CD4-positive, alpha-beta T cell treated with Interleukin-15 for 1 hour (primary cell): ENCODE data around the gene ZBTB21.

Source experiments
- DNase-seq: peaks from one replicate; pipeline ENCODE4 v3.0.0-alpha.2; 2020

Gene ZBTB21

DNA sequence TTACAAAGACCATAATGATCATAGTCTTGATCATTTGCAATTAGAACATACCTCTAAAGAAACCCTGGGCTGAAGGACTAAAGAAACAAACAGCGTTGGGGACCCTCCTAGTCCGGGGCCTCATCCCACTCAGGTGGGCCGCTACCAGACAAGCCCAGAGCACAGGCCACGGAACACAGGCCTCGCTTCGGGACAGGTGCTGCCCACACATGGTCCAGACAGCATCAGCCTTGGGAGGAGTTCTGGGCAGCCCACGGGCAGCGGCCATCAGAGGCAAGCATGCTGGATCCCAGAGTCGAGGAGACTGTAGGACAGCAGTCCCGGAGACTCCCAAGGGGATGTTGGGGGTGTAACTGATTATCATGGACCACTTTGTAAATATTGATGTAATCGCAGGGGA lies 61.3 kb downstream of the ZBTB21 start:
- DNase-seq: no peak

DNA sequence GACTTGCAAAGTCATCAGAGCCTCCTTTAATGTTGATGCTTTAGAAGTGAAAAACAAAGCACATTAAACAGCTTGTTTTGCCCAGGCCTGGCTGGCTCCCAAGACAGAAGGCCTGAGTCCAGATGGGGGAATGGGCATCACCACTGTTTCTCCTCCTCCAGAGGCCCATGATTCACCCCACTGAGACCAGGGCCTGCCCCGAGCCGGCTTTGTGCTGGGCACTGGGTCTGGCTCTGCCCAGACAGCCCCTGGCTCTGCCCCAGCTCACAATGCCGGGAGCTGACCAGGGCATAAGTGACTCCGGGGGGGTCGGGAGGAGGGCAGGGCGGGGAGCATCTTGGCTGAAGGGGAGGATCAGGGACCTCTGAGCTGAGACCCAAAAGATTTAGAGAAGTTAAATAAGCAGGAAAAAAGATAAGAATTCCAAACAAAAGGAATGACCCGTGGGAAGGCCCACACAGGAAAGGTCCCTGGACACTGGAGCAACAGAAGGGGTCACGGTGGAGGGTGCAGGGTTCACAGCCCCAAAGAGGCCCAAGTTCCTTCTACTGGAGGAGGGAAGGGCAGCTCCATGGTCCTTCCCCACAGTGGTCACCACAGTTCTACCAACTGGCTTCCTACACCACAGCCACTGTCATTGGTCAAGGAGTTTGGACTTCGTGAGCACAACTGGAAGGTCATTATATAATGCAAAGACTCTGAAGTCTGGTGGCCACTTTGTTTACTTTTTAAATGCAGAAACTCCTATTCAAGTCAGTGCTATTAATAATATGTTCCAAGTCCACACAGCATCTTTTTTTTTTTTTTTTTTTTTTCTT lies 61.9 kb downstream of the ZBTB21 start:
- no peak for DNase-seq

- no peak for DNase-seq
Observed at GRCh38 chr21:41945982-41946381, 64.2 kb downstream of the ZBTB21 start.

GRCh38 chr21:41943851-41944250 lies 66.3 kb downstream of the ZBTB21 start:
- DNase-seq: no peak

DNA sequence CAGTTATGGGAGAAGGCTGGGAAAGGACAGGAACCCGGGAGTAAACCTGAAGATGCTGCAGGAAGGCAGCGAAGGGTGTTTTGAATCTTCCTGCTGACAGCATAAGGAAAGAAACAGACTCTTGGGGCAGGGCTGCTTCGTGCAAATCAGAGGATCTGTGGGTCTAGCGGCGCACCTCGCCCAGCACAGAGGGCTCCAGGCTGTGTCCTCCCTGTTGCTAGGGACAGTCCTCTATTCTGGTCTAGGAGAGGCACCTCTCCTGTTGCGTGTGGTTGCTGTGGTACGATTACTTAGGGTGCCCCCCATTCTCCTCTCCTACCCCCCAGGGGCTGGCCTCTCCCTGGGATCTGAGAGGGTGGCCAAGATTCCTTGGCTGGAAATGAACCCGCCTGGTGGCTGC lies 67.7 kb downstream of the ZBTB21 start:
- no peak for DNase-seq

DNA sequence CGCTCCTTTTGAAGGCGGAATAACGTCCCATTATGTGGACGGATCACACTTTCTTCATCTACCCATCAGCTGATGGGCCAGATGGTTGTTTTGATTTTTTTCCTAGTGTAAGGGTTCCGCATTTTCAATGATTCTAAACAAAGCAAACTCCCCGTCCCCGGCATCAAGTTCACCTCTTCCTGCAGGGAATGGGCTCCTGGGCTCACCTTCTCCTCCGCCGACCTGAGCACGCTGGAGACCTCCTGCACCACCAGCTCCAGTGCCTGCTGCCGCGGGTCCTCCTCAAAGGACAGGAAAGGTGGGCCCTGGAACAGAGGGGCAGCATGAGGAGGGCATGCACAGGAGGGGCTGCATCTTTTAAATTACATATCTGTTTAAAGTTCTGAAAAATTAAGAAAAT lies 68.2 kb downstream of the ZBTB21 start:
- DNase-seq: no peak

- no peak for DNase-seq
Observed at GRCh38 chr21:41940431-41940830, 69.7 kb downstream of the ZBTB21 start.

- no peak for DNase-seq
Observed at GRCh38 chr21:41939391-41939790, 70.8 kb downstream of the ZBTB21 start.
